K562 (cell line): Measurements from ENCODE around the gene CARD8. TPM values are rescaled to one million over a fixed set of nuclear protein-coding genes. Genes with fewer than 3 reads are reported as not detected.
A peak's percentile ranks its signal among the peaks of the same experiment; 100 is the strongest.

Experiments
- CC2D1A ChIP-seq: fragments of 450-650 bp; IDR thresholded peaks from 2 replicates; pipeline ENCODE4 v1.6.1; 2017; ENCODE audit warnings: mild to moderate bottlenecking
- HNRNPK ChIP-seq: fragments of 200-400 bp; formaldehyde crosslinking; IDR thresholded peaks from one replicate; pipeline ENCODE4 v1.6.1; 2018; ENCODE audit warnings: mild to moderate bottlenecking, low read depth, low read length; ENCODE audit not compliant: poor library complexity, severe bottlenecking
- KHSRP ChIP-seq: fragments of 450-650 bp; IDR thresholded peaks from 2 replicates; pipeline ENCODE4 v1.6.1; 2017
- NUFIP1 ChIP-seq: fragments of 450-650 bp; IDR thresholded peaks from 2 replicates; pipeline ENCODE4 v1.6.1; 2018; ENCODE audit not compliant: partially characterized antibody
- SAP30 ChIP-seq: fragments of 200-600 bp; sonication (generic); IDR thresholded peaks from 2 replicates; pipeline ENCODE4 v1.6.1; 2012; ENCODE audit warnings: borderline replicate concordance, low read depth, mild to moderate bottlenecking, moderate library complexity, low read length, control low read depth, inconsistent platforms; ENCODE audit not compliant: insufficient read depth, poor library complexity, severe bottlenecking
- ZNF324 ChIP-seq: fragments of 250-450 bp; sonication (Bioruptor Pico); IDR thresholded peaks from 2 replicates; pipeline ENCODE4 v1.4.0; 2020; ENCODE audit warnings: mild to moderate bottlenecking
- ZNF347 ChIP-seq: fragments of 450-650 bp; formaldehyde crosslinking; IDR thresholded peaks from 2 replicates; pipeline ENCODE4 v1.4.0; 2020; ENCODE audit warnings: low read depth, mild to moderate bottlenecking, moderate library complexity
- polyA plus RNA-seq, 8 experiments: library from polyadenylated mRNA; depleted of rRNA in 4 of 8; stranded (reverse) in 5 of 8; unstranded in 3 of 8; fragments of >200 nt; fragmentation: Nextera tagmentation in 2 of 8; fragmentation: Illumina TruSeq in 1 of 8; extraction: Ambion mirVana in 2 of 8; extraction: Trizol in 1 of 8; gene quantifications; 2 replicates each; pipeline versions ENCODE4 v1.2.1 to v1.2.3, GENCODE V29; 2011 to 2014; ENCODE audit warnings: inconsistent platforms in 1 of 8, missing spikeins in 1 of 8
- total RNA-seq, 7 experiments: library from RNA; depleted of rRNA in 6 of 7; stranded (reverse); fragments of >200 nt in 6 of 7; fragmentation: Illumina TruSeq in 2 of 7; extraction: Trizol in 2 of 7; gene quantifications; 2 replicates each; pipeline versions ENCODE4 v1.2.1 to v1.2.3, GENCODE V29; 2011 to 2021; ENCODE audit warnings: low replicate concordance in 1 of 7
- TF ChIP-seq, protein P1 (sequence below), 2 experiments: fragments of 450-650 bp in 1 of 2; sonication (generic) in 1 of 2; formaldehyde crosslinking in 1 of 2; IDR thresholded peaks; 2 replicates each; pipeline versions ENCODE4 v1.7.1 to v1.9.0; 2016 to 2022; ENCODE audit warnings: inconsistent platforms in 1 of 2, mild to moderate bottlenecking in 1 of 2, missing genetic modification reagents in 1 of 2
- TF ChIP-seq, protein P2 (sequence below): fragments of 450-650 bp; IDR thresholded peaks from 2 replicates; pipeline ENCODE4 v1.6.1; 2016; ENCODE audit warnings: low read depth

The CARD8 gene
- total and polyA plus RNA-seq, 9 of the 15 experiments (the other 6 are each of a cell fraction or from before 2014, with no cell fraction given): 11.5 to 26.4 (median 20.8) TPM

DNA sequence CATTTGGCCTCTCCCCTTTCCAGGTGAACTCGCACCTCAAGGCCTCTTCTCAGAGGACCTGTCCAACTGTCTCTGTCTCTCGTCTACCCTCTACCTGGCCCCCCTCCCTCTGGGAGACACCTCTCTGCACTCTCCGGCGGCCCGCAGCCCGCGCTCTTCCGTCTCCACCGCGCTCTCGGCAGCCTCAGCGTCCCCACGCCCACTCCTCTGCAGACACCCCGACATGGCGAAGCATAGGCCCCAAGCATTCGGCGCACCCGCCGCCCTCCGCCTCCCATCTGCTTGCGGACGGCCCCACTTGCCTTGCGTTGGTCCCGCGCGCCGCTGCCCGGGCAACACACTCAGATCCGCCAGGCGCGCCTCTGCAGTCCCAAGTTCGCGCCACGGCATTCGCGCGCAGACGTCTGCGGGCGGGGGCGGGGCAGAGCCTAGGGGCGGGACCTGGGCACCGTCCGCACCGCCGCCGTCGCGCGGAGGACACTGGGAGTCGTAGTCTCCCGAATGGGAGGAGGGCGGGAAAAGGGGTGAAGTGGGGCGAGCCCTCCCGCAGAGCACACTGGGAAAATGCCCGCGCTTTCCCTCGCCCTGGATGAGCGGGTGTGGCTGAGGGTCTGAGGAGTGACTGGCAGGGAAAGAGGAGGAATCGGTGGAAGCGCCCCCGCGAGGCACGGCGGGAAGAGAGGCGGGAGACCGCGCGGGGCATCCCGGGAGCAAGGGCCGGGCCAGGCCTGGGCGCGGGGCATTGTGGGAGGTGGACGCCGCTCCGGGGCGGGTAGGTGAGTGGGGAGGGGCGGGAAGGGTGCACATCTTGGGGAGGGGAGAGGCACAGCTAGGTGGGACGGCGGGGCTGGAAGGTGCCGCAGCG, 85.5 kb downstream of the CARD8 start, which contains the start of the genes LIG1 and ZSWIM9 (continued):
- TF ChIP-seq KHSRP: no peak
- TF ChIP-seq SAP30: peak; percentile 94
- no peak for TF ChIP-seq ZNF347 (CRISPR knock-in tag)
- TF ChIP-seq, protein P1, sequence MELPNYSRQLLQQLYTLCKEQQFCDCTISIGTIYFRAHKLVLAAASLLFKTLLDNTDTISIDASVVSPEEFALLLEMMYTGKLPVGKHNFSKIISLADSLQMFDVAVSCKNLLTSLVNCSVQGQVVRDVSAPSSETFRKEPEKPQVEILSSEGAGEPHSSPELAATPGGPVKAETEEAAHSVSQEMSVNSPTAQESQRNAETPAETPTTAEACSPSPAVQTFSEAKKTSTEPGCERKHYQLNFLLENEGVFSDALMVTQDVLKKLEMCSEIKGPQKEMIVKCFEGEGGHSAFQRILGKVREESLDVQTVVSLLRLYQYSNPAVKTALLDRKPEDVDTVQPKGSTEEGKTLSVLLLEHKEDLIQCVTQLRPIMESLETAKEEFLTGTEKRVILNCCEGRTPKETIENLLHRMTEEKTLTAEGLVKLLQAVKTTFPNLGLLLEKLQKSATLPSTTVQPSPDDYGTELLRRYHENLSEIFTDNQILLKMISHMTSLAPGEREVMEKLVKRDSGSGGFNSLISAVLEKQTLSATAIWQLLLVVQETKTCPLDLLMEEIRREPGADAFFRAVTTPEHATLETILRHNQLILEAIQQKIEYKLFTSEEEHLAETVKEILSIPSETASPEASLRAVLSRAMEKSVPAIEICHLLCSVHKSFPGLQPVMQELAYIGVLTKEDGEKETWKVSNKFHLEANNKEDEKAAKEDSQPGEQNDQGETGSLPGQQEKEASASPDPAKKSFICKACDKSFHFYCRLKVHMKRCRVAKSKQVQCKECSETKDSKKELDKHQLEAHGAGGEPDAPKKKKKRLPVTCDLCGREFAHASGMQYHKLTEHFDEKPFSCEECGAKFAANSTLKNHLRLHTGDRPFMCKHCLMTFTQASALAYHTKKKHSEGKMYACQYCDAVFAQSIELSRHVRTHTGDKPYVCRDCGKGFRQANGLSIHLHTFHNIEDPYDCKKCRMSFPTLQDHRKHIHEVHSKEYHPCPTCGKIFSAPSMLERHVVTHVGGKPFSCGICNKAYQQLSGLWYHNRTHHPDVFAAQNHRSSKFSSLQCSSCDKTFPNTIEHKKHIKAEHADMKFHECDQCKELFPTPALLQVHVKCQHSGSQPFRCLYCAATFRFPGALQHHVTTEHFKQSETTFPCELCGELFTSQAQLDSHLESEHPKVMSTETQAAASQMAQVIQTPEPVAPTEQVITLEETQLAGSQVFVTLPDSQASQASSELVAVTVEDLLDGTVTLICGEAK (IDR thresholded peaks at IDR 0.05): peak; percentile 71
- TF ChIP-seq, protein P1 (CRISPR knock-in tag; IDR thresholded peaks at IDR 0.05): no peak
- TF ChIP-seq, protein P2, sequence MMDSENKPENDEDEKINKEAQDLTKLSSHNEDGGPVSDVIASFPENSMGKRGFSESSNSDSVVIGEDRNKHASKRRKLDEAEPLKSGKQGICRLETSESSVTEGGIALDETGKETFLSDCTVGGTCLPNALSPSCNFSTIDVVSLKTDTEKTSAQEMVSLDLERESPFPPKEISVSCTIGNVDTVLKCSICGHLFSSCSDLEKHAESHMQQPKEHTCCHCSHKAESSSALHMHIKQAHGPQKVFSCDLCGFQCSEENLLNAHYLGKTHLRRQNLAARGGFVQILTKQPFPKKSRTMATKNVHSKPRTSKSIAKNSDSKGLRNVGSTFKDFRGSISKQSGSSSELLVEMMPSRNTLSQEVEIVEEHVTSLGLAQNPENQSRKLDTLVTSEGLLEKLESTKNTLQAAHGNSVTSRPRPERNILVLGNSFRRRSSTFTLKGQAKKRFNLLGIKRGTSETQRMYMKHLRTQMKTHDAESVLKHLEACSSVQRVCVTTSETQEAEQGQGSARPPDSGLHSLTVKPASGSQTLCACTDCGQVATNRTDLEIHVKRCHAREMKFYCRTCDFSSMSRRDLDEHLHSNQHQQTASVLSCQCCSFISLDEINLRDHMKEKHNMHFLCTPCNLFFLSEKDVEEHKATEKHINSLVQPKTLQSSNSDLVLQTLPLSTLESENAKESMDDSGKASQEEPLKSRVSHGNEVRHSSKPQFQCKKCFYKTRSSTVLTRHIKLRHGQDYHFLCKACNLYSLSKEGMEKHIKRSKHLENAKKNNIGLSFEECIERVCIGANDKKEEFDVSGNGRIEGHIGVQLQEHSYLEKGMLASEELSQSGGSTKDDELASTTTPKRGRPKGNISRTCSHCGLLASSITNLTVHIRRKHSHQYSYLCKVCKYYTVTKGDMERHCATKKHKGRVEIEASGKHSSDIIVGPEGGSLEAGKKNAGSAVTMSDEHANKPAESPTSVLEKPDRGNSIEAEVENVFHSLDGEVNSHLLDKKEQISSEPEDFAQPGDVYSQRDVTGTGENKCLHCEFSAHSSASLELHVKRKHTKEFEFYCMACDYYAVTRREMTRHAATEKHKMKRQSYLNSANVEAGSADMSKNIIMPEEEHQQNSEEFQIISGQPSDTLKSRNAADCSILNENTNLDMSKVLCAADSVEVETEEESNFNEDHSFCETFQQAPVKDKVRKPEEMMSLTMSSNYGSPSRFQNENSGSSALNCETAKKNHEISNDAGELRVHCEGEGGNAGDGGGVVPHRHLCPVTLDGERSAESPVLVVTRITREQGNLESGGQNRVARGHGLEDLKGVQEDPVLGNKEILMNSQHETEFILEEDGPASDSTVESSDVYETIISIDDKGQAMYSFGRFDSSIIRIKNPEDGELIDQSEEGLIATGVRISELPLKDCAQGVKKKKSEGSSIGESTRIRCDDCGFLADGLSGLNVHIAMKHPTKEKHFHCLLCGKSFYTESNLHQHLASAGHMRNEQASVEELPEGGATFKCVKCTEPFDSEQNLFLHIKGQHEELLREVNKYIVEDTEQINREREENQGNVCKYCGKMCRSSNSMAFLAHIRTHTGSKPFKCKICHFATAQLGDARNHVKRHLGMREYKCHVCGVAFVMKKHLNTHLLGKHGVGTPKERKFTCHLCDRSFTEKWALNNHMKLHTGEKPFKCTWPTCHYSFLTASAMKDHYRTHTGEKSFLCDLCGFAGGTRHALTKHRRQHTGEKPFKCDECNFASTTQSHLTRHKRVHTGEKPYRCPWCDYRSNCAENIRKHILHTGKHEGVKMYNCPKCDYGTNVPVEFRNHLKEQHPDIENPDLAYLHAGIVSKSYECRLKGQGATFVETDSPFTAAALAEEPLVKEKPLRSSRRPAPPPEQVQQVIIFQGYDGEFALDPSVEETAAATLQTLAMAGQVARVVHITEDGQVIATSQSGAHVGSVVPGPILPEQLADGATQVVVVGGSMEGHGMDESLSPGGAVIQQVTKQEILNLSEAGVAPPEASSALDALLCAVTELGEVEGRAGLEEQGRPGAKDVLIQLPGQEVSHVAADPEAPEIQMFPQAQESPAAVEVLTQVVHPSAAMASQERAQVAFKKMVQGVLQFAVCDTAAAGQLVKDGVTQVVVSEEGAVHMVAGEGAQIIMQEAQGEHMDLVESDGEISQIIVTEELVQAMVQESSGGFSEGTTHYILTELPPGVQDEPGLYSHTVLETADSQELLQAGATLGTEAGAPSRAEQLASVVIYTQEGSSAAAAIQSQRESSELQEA: no peak
- TF ChIP-seq NUFIP1: no peak
- TF ChIP-seq HNRNPK: peak; percentile 22
- no peak for TF ChIP-seq CC2D1A
- no peak for TF ChIP-seq ZNF324 (CRISPR knock-in tag)
